SIG-M5 treated with dmso at 0.1 percent for 504 hours (cell line): ENCODE data around the gene DCAF8.

Experiments used
- DNase-seq: peaks from one replicate; lab custom pipeline; 2025; ENCODE audit not compliant: unreplicated experiment; lab: John Stamatoyannopoulos, UW

DCAF8 gene

GRCh38 chr1:160264795-160265307 lies 2.5 kb upstream of the DCAF8 start:
- no peak for DNase-seq

GRCh38 chr1:160261556-160261892 lies 825 bp downstream of the DCAF8 start:
- DNase-seq: peak; percentile 74

- no peak for DNase-seq
Measured at GRCh38 chr1:160260406-160261382, 1.7 kb downstream of the DCAF8 start.

GRCh38 chr1:160258177-160258798 lies 4.1 kb downstream of the DCAF8 start:
- no peak for DNase-seq

GRCh38 chr1:160257411-160258015 lies 4.8 kb downstream of the DCAF8 start:
- no peak for DNase-seq

GRCh38 chr1:160256396-160257046 lies 5.8 kb downstream of the DCAF8 start:
- DNase-seq: no peak

- no peak for DNase-seq
Measured at GRCh38 chr1:160255781-160256300, 6.5 kb downstream of the DCAF8 start.

GRCh38 chr1:160251687-160252526 lies 10.4 kb downstream of the DCAF8 start:
- DNase-seq: peak; percentile 77

- DNase-seq: no peak
Measured at GRCh38 chr1:160251011-160251410, 11.3 kb downstream of the DCAF8 start.

- no peak for DNase-seq
Measured at GRCh38 chr1:160247053-160247452, 15.3 kb downstream of the DCAF8 start.

GRCh38 chr1:160245434-160245833 lies 16.9 kb downstream of the DCAF8 start:
- DNase-seq: no peak

- DNase-seq: no peak
Measured at GRCh38 chr1:160244209-160244608, 18.1 kb downstream of the DCAF8 start.

- no peak for DNase-seq
Measured at GRCh38 chr1:160243767-160244166, 18.6 kb downstream of the DCAF8 start.

GRCh38 chr1:160239582-160240299 lies 22.6 kb downstream of the DCAF8 start:
- DNase-seq: no peak

- no peak for DNase-seq
Measured at GRCh38 chr1:160238408-160238807, 23.9 kb downstream of the DCAF8 start.

GRCh38 chr1:160237558-160237957 lies 24.8 kb downstream of the DCAF8 start:
- no peak for DNase-seq

GRCh38 chr1:160236806-160237205 lies 25.5 kb downstream of the DCAF8 start:
- no peak for DNase-seq

- DNase-seq: no peak
Measured at GRCh38 chr1:160232911-160233310, 29.4 kb downstream of the DCAF8 start.

GRCh38 chr1:160228431-160228830 lies 33.9 kb downstream of the DCAF8 start:
- no peak for DNase-seq
